ENCODE results near the gene RTF2. TPM values are rescaled to one million over a fixed set of nuclear protein-coding genes. Genes with fewer than 3 reads are reported as not detected.
A peak's percentile ranks its signal among the peaks of the same experiment; 100 is the strongest.

Gene RTF2
- total RNA-seq, 1 donor from 2014 or later: 65.5 TPM

- TF ChIP-seq CTCF (IDR thresholded peaks at IDR 0.05; ENCODE audit: unreplicated experiment): no peak
- DNase-seq (ENCODE audit: low spot score, unreplicated experiment): no peak
- Mint-ChIP-seq H3K36me3 (ENCODE audit: insufficient read depth) (no peaks in the 10 kb centered on the region), H3K9me3 (ENCODE audit: low read depth) (no peaks in the 10 kb centered on the region), H3K27me3 (no peaks in the 10 kb centered on the region), H3K27ac (no peak overlapping the region), H3K4me1 (ENCODE audit: low read depth) (no peaks in the 10 kb centered on the region), H3K4me3 (ENCODE audit: low read depth) (no peak overlapping the region)
These were observed 69.6 kb downstream of the RTF2 start for GRCh38 chr20:56537997-56538396.

GRCh38 chr20:56540415-56540814, 72.0 kb downstream of the RTF2 start:
- no peak overlapping the region for H3K27ac Mint-ChIP-seq
- H3K36me3 Mint-ChIP-seq (ENCODE audit: insufficient read depth): no peaks in the 10 kb centered on the region
- no peaks in the 10 kb centered on the region for H3K9me3 Mint-ChIP-seq (ENCODE audit: low read depth)
- H3K4me1 Mint-ChIP-seq (ENCODE audit: low read depth): no peaks in the 10 kb centered on the region
- TF ChIP-seq CTCF (IDR thresholded peaks at IDR 0.05; ENCODE audit: unreplicated experiment): no peak
- no peaks in the 10 kb centered on the region for H3K27me3 Mint-ChIP-seq
- H3K4me3 Mint-ChIP-seq (ENCODE audit: low read depth): no peak overlapping the region
- DNase-seq (ENCODE audit: low spot score, unreplicated experiment): no peak

- H3K27me3 Mint-ChIP-seq: peaks cover 3% of the 10 kb centered on the region
- no peak for TF ChIP-seq CTCF (IDR thresholded peaks at IDR 0.05; ENCODE audit: unreplicated experiment)
- no peaks in the 10 kb centered on the region for H3K9me3 Mint-ChIP-seq (ENCODE audit: low read depth)
- no peak overlapping the region for H3K27ac Mint-ChIP-seq
- H3K36me3 Mint-ChIP-seq (ENCODE audit: insufficient read depth): no peaks in the 10 kb centered on the region
- H3K4me3 Mint-ChIP-seq (ENCODE audit: low read depth): no peak overlapping the region
- H3K4me1 Mint-ChIP-seq (ENCODE audit: low read depth): no peaks in the 10 kb centered on the region
- DNase-seq (ENCODE audit: low spot score, unreplicated experiment): no peak
These were observed 74.1 kb downstream of the RTF2 start for GRCh38 chr20:56542489-56543030.

- peak overlapping the region; percentile 35 for H3K27ac Mint-ChIP-seq
- H3K4me1 Mint-ChIP-seq (ENCODE audit: low read depth): no peaks in the 10 kb centered on the region
- H3K9me3 Mint-ChIP-seq (ENCODE audit: low read depth): no peaks in the 10 kb centered on the region
- no peak overlapping the region for H3K4me3 Mint-ChIP-seq (ENCODE audit: low read depth)
- no peak for TF ChIP-seq CTCF (IDR thresholded peaks at IDR 0.05; ENCODE audit: unreplicated experiment)
- no peaks in the 10 kb centered on the region for H3K36me3 Mint-ChIP-seq (ENCODE audit: insufficient read depth)
- peaks cover 7% of the 10 kb centered on the region for H3K27me3 Mint-ChIP-seq
- no peak for DNase-seq (ENCODE audit: low spot score, unreplicated experiment)
These were observed 83.1 kb downstream of the RTF2 start for GRCh38 chr20:56551571-56551970.

GRCh38 chr20:56552911-56553629, 84.6 kb downstream of the RTF2 start:
- Mint-ChIP-seq H3K36me3 (ENCODE audit: insufficient read depth) (no peaks in the 10 kb centered on the region), H3K4me1 (ENCODE audit: low read depth) (no peaks in the 10 kb centered on the region), H3K4me3 (ENCODE audit: low read depth) (no peak overlapping the region), H3K9me3 (ENCODE audit: low read depth) (no peaks in the 10 kb centered on the region), H3K27ac (no peak overlapping the region), H3K27me3 (peaks cover 4% of the 10 kb centered on the region)
- TF ChIP-seq CTCF (IDR thresholded peaks at IDR 0.05; ENCODE audit: unreplicated experiment): no peak
- no peak for DNase-seq (ENCODE audit: low spot score, unreplicated experiment)
